Smooth muscle cell (in vitro differentiated cells): ENCODE data around the gene CD69. TPM values are rescaled to one million over a fixed set of nuclear protein-coding genes. Genes with fewer than 3 reads are reported as not detected.

Source experiments
- DNase-seq: peaks from one replicate; lab custom pipeline; 2025; ENCODE audit not compliant: unreplicated experiment; lab: John Stamatoyannopoulos, UW
- H2AFZ ChIP-seq: fragments of 200-600 bp; sonication (generic); 2 replicates; pipeline ENCODE4 v1.6.0; 2016; ENCODE audit warnings: antibody characterized with exemption, low read depth, mild to moderate bottlenecking
- H3F3A ChIP-seq: fragments of 200-600 bp; sonication (generic); 2 replicates; pipeline ENCODE4 v1.6.0; 2017; ENCODE audit warnings: antibody characterized with exemption, low read depth
- H3K27ac ChIP-seq: fragments of 200-600 bp; sonication (generic); 2 replicates; pipeline ENCODE4 v1.5.1; 2016; ENCODE audit warnings: low read depth, mild to moderate bottlenecking
- H3K27me3 ChIP-seq: fragments of 200-600 bp; sonication (generic); 2 replicates; pipeline ENCODE4 v1.6.1; 2016; ENCODE audit warnings: low read depth, mild to moderate bottlenecking
- H3K36me3 ChIP-seq: fragments of 200-600 bp; sonication (generic); 2 replicates; pipeline ENCODE4 v1.5.1; 2016; ENCODE audit warnings: low read depth
- H3K4me1 ChIP-seq: fragments of 200-600 bp; sonication (generic); 2 replicates; pipeline ENCODE4 v1.5.1; 2016; ENCODE audit warnings: low read depth
- H3K4me2 ChIP-seq: fragments of 200-600 bp; sonication (generic); 2 replicates; pipeline ENCODE4 v1.6.0; 2016; ENCODE audit warnings: mild to moderate bottlenecking
- H3K4me3 ChIP-seq: fragments of 200-600 bp; sonication (generic); 2 replicates; pipeline ENCODE4 v1.5.1; 2016; ENCODE audit warnings: mild to moderate bottlenecking
- H3K79me2 ChIP-seq: fragments of 200-600 bp; sonication (generic); 2 replicates; pipeline ENCODE4 v1.6.0; 2016; ENCODE audit warnings: low read depth, mild to moderate bottlenecking
- H3K9ac ChIP-seq: fragments of 200-600 bp; sonication (generic); 2 replicates; pipeline ENCODE4 v1.6.0; 2016; ENCODE audit warnings: low read depth
- H3K9me3 ChIP-seq: fragments of 200-600 bp; sonication (generic); replicated peaks from 2 replicates; pipeline ENCODE4 v1.5.1; 2016; ENCODE audit warnings: low read depth
- H4K20me1 ChIP-seq: fragments of 200-600 bp; sonication (generic); 2 replicates; pipeline ENCODE4 v1.6.0; 2016; ENCODE audit warnings: low read depth
- WGBS: methylation state at CpG from one replicate; pipeline ENCODE4 v1.1.7; 2016; ENCODE audit warnings: low lambda C conversion rate; 5-methylcytosine and 5-hydroxymethylcytosine counted together
- polyA plus RNA-seq: library from polyadenylated mRNA; unstranded; fragments of >200 nt; fragmentation: Nextera tagmentation; extraction: Ambion mirVana; gene quantifications from 2 replicates; pipeline ENCODE4 v1.2.1, GENCODE V29; 2016
- total RNA-seq: library from RNA; depleted of rRNA; stranded (reverse); fragments of >200 nt; gene quantifications from 2 replicates; pipeline ENCODE4 v1.2.3, GENCODE V29; 2014
- TF ChIP-seq, protein P1 (sequence below): fragments of 200-600 bp; sonication (generic); IDR thresholded peaks from 2 replicates; pipeline ENCODE4 v1.5.1; 2017; ENCODE audit warnings: borderline replicate concordance, mild to moderate bottlenecking, antibody characterized with exemption; ENCODE audit not compliant: insufficient read depth, poor library complexity, severe bottlenecking

The CD69 gene
- total and polyA plus RNA-seq, 2 experiments from 2014 or later = 0.13 TPM; not detected in 1

DNA sequence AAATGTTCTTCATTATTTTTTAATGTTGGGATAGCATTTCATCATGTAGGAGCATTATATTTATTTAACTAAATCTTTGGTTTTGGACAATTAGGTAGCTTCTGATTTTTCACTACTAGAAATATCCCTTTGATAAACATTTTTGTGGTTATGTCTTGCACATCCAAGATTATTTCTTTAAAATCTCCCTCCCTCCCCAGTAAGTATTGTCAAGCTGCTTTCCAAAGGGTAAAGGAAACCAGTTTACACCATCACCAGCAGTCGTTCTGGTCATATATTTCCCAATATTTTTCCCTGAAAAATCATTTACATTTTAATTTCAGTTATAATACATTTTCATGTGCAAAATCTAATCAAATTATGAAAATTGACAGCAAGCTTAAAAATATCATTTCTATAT lies 11.1 kb downstream of the CD69 start:
- Histone ChIP-seq H3K36me3 (no peaks in the 10 kb centered on the region), H3K4me2 (no peak overlapping the region), H3K9ac (no peak overlapping the region), H3F3A (no peaks in the 10 kb centered on the region), H3K27ac (no peak overlapping the region), H3K27me3 (no peaks in the 10 kb centered on the region), H3K4me3 (no peak overlapping the region), H3K79me2 (no peaks in the 10 kb centered on the region), H2AFZ (no peak overlapping the region), H4K20me1 (no peaks in the 10 kb centered on the region), H3K4me1 (no peaks in the 10 kb centered on the region), H3K9me3 (no peaks in the 10 kb centered on the region)
- DNase-seq = no peak
- TF ChIP-seq, protein P1, sequence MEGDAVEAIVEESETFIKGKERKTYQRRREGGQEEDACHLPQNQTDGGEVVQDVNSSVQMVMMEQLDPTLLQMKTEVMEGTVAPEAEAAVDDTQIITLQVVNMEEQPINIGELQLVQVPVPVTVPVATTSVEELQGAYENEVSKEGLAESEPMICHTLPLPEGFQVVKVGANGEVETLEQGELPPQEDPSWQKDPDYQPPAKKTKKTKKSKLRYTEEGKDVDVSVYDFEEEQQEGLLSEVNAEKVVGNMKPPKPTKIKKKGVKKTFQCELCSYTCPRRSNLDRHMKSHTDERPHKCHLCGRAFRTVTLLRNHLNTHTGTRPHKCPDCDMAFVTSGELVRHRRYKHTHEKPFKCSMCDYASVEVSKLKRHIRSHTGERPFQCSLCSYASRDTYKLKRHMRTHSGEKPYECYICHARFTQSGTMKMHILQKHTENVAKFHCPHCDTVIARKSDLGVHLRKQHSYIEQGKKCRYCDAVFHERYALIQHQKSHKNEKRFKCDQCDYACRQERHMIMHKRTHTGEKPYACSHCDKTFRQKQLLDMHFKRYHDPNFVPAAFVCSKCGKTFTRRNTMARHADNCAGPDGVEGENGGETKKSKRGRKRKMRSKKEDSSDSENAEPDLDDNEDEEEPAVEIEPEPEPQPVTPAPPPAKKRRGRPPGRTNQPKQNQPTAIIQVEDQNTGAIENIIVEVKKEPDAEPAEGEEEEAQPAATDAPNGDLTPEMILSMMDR = no peak
- WGBS = 78% methylated on average over 1 of the region's 1 CpG

DNA sequence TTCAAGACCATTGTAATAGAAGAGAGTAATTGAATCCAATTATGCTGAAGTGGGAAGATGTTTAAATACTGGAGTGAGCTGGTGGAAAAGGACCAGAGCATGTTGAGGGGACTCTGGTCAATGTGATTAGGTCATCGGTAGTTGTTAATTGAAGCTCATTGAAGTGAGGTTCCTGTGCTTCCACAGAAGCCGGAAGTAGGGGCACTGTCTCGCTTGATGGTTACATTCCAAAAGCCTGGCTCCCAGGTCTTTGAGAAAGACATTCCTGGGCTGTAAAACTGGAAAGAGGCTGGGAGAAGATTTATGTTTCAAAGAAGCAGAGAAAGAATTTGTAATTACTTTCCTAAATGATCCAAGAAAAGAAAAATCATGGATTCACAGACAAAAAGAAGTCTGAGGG lies 15.5 kb downstream of the CD69 start:
- Histone ChIP-seq H3K79me2 (no peaks in the 10 kb centered on the region), H3K36me3 (no peaks in the 10 kb centered on the region), H3K27me3 (no peaks in the 10 kb centered on the region), H4K20me1 (no peaks in the 10 kb centered on the region), H3K4me3 (no peak overlapping the region), H3K4me1 (no peaks in the 10 kb centered on the region), H3K9ac (no peak overlapping the region), H2AFZ (peak overlapping the region; percentile 42), H3K27ac (no peak overlapping the region), H3K4me2 (no peak overlapping the region), H3F3A (no peaks in the 10 kb centered on the region), H3K9me3 (no peaks in the 10 kb centered on the region)
- TF ChIP-seq, protein P1 = no peak
- no peak for DNase-seq
- WGBS = 50% methylated on average over 3 of the region's 3 CpGs

DNA sequence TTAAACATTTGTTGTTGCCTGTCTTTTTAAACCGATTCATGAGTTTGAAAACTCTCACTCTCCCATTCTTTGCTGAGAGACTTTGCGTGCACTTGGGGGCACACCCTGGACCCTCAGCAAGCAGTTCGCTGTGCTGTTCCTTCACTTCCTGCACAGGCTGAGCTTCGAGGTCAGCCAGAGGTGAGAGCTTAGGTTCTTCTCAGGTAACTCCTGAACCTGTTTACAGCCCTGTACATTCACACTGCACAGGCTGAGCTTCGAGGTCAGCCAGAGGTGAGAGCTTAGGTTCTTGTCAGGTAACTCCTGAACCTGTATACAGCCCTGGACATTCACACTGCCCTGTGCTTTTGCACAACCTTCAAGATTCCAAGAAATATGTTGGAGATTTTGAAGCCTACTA lies 18.0 kb downstream of the CD69 start:
- TF ChIP-seq, protein P1 = no peak
- Histone ChIP-seq H3K9me3 (no peaks in the 10 kb centered on the region), H3K4me1 (no peaks in the 10 kb centered on the region), H3F3A (no peaks in the 10 kb centered on the region), H3K27me3 (no peaks in the 10 kb centered on the region), H4K20me1 (no peaks in the 10 kb centered on the region), H3K4me3 (no peak overlapping the region), H3K36me3 (no peaks in the 10 kb centered on the region), H3K4me2 (no peak overlapping the region), H3K9ac (no peak overlapping the region), H3K79me2 (no peaks in the 10 kb centered on the region), H2AFZ (no peak overlapping the region), H3K27ac (no peak overlapping the region)
- WGBS = 89% methylated on average over 5 of the region's 5 CpGs
- DNase-seq = no peak

DNA sequence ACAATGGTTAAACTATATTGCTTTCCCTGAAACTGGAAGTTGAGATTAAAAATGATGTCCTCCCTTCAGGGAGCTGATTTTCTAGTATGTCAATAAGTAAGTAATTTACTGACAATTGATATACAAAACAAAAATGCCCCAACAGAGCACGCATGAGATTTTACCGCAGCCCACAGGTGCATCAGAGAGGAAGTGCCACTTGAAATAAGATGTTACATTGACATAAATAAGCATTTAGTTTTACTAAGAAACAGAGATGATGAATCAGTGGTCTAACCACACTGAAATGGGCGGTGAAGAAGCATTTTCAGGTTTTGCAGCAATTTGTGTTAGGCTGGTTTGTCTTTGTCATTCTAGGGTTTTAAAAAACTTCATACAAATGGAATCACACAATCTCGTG lies 19.0 kb downstream of the CD69 start:
- Histone ChIP-seq H3K27ac (no peak overlapping the region), H3K79me2 (no peaks in the 10 kb centered on the region), H4K20me1 (no peaks in the 10 kb centered on the region), H3K9ac (no peak overlapping the region), H3K27me3 (no peaks in the 10 kb centered on the region), H3K4me2 (no peak overlapping the region), H3F3A (no peaks in the 10 kb centered on the region), H3K9me3 (no peaks in the 10 kb centered on the region), H3K4me1 (no peaks in the 10 kb centered on the region), H3K4me3 (no peak overlapping the region), H3K36me3 (no peaks in the 10 kb centered on the region), H2AFZ (no peak overlapping the region)
- DNase-seq = no peak
- TF ChIP-seq, protein P1 = no peak
- WGBS = 81% methylated on average over 4 of the region's 4 CpGs
